K562 (cell line): Measurements from ENCODE around the gene STUB1. TPM values are rescaled to one million over a fixed set of nuclear protein-coding genes. Genes with fewer than 3 reads are reported as not detected.

Source experiments
- ASH1L ChIP-seq: fragments of 450-650 bp; IDR thresholded peaks from 2 replicates; pipeline ENCODE4 v1.6.1; 2018; ENCODE audit warnings: borderline replicate concordance, mild to moderate bottlenecking, low read depth; ENCODE audit not compliant: partially characterized antibody
- CBFB ChIP-seq: sonication (generic); formaldehyde crosslinking; IDR thresholded peaks from 2 replicates; pipeline ENCODE4 v1.4.0; 2020; ENCODE audit warnings: mild to moderate bottlenecking, missing genetic modification reagents
- EGR1 ChIP-seq: fragments of 450-650 bp; conservative IDR thresholded peaks from 2 replicates; pipeline ENCODE4 v1.6.1; 2017; ENCODE audit warnings: mild to moderate bottlenecking
- ERF ChIP-seq: fragments of 450-650 bp; formaldehyde crosslinking; IDR thresholded peaks from 2 replicates; pipeline ENCODE4 v1.4.0; 2020; ENCODE audit warnings: mild to moderate bottlenecking, mixed read lengths
- FOXK1 ChIP-seq: sonication (generic); formaldehyde crosslinking; IDR thresholded peaks from 2 replicates; pipeline ENCODE4 v1.8.0; 2022; ENCODE audit warnings: missing genetic modification reagents, mild to moderate bottlenecking, borderline replicate concordance
- GATA2 ChIP-seq: sonication (generic); formaldehyde crosslinking; IDR thresholded peaks from 2 replicates; pipeline ENCODE4 v1.4.0; 2020; ENCODE audit warnings: mild to moderate bottlenecking, missing genetic modification reagents
- HMGN3 ChIP-seq: IDR thresholded peaks from 2 replicates; pipeline ENCODE4 v1.6.1; 2011; ENCODE audit warnings: borderline replicate concordance, low read depth, mild to moderate bottlenecking, mixed read lengths, low read length; ENCODE audit not compliant: insufficient read length; ENCODE audit errors: extremely low read depth
- KAT8 ChIP-seq: fragments of 450-650 bp; IDR thresholded peaks from 2 replicates; pipeline ENCODE4 v1.6.1; 2016; ENCODE audit warnings: low read depth, mild to moderate bottlenecking
- SMARCB1 ChIP-seq: IDR thresholded peaks from 2 replicates; pipeline ENCODE4 v1.6.1; 2011; ENCODE audit warnings: improper control_type of control experiment, low read depth; ENCODE audit not compliant: insufficient read length
- SNRNP70 ChIP-seq: fragments of 200-400 bp; formaldehyde crosslinking; optimal IDR thresholded peaks from 2 replicates; pipeline ENCODE3; 2017; ENCODE audit warnings: low read depth, low read length
- SUPT5H ChIP-seq: fragments of 450-650 bp; IDR thresholded peaks from 2 replicates; pipeline ENCODE4 v1.6.1; 2016
- ZBTB17 ChIP-seq: fragments of 450-650 bp; formaldehyde crosslinking; IDR thresholded peaks from 2 replicates; pipeline ENCODE4 v1.4.0; 2020; ENCODE audit warnings: mild to moderate bottlenecking
- ZBTB8A ChIP-seq: fragments of 450-650 bp; IDR thresholded peaks from 2 replicates; pipeline ENCODE4 v1.6.1; 2018; ENCODE audit warnings: mild to moderate bottlenecking, moderate library complexity; ENCODE audit not compliant: partially characterized antibody
- ZNF12 ChIP-seq: sonication (generic); formaldehyde crosslinking; IDR thresholded peaks from 2 replicates; pipeline ENCODE4 v1.4.0; 2020; ENCODE audit warnings: mild to moderate bottlenecking, missing genetic modification reagents
- ZNF263 ChIP-seq: sonication (generic); formaldehyde crosslinking; IDR thresholded peaks from 2 replicates; pipeline ENCODE4 v1.8.0; 2022; ENCODE audit warnings: mild to moderate bottlenecking, missing genetic modification reagents, borderline replicate concordance
- ZNF695 ChIP-seq: fragments of 450-650 bp; formaldehyde crosslinking; IDR thresholded peaks from 2 replicates; pipeline ENCODE4 v1.4.0; 2020; ENCODE audit warnings: mild to moderate bottlenecking, moderate library complexity
- polyA plus RNA-seq, 8 experiments: library from polyadenylated mRNA; depleted of rRNA in 4 of 8; stranded (reverse) in 5 of 8; unstranded in 3 of 8; fragments of >200 nt; fragmentation: Nextera tagmentation in 2 of 8; fragmentation: Illumina TruSeq in 1 of 8; extraction: Ambion mirVana in 2 of 8; extraction: Trizol in 1 of 8; gene quantifications; 2 replicates each; pipeline versions ENCODE4 v1.2.1 to v1.2.3, GENCODE V29; 2011 to 2014; ENCODE audit warnings: inconsistent platforms in 1 of 8, missing spikeins in 1 of 8
- total RNA-seq, 7 experiments: library from RNA; depleted of rRNA in 6 of 7; stranded (reverse); fragments of >200 nt in 6 of 7; fragmentation: Illumina TruSeq in 2 of 7; extraction: Trizol in 2 of 7; gene quantifications; 2 replicates each; pipeline versions ENCODE4 v1.2.1 to v1.2.3, GENCODE V29; 2011 to 2021; ENCODE audit warnings: low replicate concordance in 1 of 7
- TF ChIP-seq, protein P1 (sequence below): sonication (generic); formaldehyde crosslinking; IDR thresholded peaks from 2 replicates; pipeline ENCODE4 v1.8.0; 2022; ENCODE audit warnings: missing genetic modification reagents, mild to moderate bottlenecking, moderate library complexity, borderline replicate concordance
- TF ChIP-seq, protein P2 (sequence below): fragments of 450-650 bp; formaldehyde crosslinking; conservative IDR thresholded peaks from 2 replicates; pipeline ENCODE4 v1.4.0; 2022; ENCODE audit warnings: mild to moderate bottlenecking, missing genetic modification characterization
- TF ChIP-seq, protein P3 (sequence below): fragments of 250-450 bp; sonication (Bioruptor Pico); IDR thresholded peaks from 2 replicates; pipeline ENCODE4 v1.5.0; 2020; ENCODE audit warnings: mild to moderate bottlenecking
- TF ChIP-seq, protein P4 (sequence below), 3 experiments: IDR thresholded peaks in 2 of 3; conservative IDR thresholded peaks in 1 of 3; 2 replicates each; pipeline ENCODE4 v1.5.1; 2011 to 2012; ENCODE audit warnings: low read length in 3 of 3, mild to moderate bottlenecking in 3 of 3, control low read depth in 2 of 3, improper control_type of control experiment in 1 of 3, inconsistent platforms in 1 of 3, low read depth in 1 of 3, mixed read lengths in 1 of 3, moderate library complexity in 1 of 3; ENCODE audit not compliant: insufficient read depth in 2 of 3
- TF ChIP-seq, protein P5 (sequence below): fragments of 450-650 bp; formaldehyde crosslinking; IDR thresholded peaks from 2 replicates; pipeline ENCODE4 v1.4.0; 2020; ENCODE audit warnings: mild to moderate bottlenecking, moderate library complexity

The STUB1 gene
- total and polyA plus RNA-seq, 9 of the 15 experiments (the other 6 are each of a cell fraction or from before 2014, with no cell fraction given) = 10.6 to 251 (median 152) TPM

DNA sequence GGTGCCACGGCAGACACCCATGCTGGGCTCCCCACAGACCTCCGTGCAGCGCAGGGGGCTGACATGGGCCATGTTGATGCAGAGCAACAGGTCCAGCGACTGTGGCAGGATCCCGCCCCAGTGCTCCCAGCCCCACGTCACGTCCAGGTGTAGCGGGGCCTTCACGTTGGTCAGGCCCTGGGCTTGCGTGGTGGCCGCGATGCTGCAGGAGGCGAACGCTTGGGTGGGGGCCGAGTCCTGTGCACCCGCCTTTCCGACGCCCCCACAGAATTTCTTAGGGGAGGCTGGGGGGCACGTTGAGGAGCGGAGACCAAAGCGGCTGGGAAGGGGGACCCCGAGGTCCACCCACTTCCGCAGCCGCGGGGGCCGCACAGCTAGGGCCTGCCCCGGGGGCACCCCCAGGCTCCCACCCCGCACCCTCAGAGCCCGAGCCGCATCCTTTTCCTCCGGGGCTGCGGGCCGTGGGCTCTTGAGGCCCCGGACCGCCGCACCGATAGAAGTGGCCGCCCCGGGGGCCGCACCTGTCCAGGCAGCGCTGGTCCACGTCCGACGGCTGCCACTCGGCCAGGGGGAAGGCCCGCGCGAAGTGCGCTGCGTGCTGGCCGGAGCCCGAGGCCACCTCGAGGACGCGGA is 44.5 kb upstream of the STUB1 start (continued):
- TF ChIP-seq ERF (CRISPR knock-in tag) (0 out of 2 replicates have a peak, but pooled peaks have one; percentile 55), SMARCB1 (no peak), ASH1L (no peak), HMGN3 (no peak), CBFB (CRISPR knock-in tag) (peak; percentile 25; the same call in 1 of the 2 replicates), FOXK1 (CRISPR knock-in tag) (no peak), KAT8 (no peak), GATA2 (CRISPR knock-in tag) (no peak), SNRNP70 (no peak), EGR1 (no peak), ZNF12 (peak; percentile 88; the same call in 1 of the 2 replicates), ZBTB8A (no peak), ZBTB17 (CRISPR knock-in tag) (0 out of 2 replicates have a peak, but pooled peaks have one; percentile 42), ZNF695 (CRISPR knock-in tag) (no peak), ZNF263 (CRISPR knock-in tag) (no peak; the same call in 1 of the 2 replicates), SUPT5H (0 out of 2 replicates have a peak, but pooled peaks have one; percentile 60)
- TF ChIP-seq, protein P1, sequence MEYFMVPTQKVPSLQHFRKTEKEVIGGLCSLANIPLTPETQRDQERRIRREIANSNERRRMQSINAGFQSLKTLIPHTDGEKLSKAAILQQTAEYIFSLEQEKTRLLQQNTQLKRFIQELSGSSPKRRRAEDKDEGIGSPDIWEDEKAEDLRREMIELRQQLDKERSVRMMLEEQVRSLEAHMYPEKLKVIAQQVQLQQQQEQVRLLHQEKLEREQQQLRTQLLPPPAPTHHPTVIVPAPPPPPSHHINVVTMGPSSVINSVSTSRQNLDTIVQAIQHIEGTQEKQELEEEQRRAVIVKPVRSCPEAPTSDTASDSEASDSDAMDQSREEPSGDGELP = 0 out of 2 replicates have a peak, but pooled peaks have one; percentile 5
- TF ChIP-seq, protein P2, sequence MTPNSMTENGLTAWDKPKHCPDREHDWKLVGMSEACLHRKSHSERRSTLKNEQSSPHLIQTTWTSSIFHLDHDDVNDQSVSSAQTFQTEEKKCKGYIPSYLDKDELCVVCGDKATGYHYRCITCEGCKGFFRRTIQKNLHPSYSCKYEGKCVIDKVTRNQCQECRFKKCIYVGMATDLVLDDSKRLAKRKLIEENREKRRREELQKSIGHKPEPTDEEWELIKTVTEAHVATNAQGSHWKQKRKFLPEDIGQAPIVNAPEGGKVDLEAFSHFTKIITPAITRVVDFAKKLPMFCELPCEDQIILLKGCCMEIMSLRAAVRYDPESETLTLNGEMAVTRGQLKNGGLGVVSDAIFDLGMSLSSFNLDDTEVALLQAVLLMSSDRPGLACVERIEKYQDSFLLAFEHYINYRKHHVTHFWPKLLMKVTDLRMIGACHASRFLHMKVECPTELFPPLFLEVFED (CRISPR knock-in tag) = no peak
- TF ChIP-seq, protein P3, sequence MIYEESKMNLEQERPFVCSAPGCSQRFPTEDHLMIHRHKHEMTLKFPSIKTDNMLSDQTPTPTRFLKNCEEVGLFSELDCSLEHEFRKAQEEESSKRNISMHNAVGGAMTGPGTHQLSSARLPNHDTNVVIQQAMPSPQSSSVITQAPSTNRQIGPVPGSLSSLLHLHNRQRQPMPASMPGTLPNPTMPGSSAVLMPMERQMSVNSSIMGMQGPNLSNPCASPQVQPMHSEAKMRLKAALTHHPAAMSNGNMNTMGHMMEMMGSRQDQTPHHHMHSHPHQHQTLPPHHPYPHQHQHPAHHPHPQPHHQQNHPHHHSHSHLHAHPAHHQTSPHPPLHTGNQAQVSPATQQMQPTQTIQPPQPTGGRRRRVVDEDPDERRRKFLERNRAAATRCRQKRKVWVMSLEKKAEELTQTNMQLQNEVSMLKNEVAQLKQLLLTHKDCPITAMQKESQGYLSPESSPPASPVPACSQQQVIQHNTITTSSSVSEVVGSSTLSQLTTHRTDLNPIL (CRISPR knock-in tag) = no peak
- TF ChIP-seq, protein P4, sequence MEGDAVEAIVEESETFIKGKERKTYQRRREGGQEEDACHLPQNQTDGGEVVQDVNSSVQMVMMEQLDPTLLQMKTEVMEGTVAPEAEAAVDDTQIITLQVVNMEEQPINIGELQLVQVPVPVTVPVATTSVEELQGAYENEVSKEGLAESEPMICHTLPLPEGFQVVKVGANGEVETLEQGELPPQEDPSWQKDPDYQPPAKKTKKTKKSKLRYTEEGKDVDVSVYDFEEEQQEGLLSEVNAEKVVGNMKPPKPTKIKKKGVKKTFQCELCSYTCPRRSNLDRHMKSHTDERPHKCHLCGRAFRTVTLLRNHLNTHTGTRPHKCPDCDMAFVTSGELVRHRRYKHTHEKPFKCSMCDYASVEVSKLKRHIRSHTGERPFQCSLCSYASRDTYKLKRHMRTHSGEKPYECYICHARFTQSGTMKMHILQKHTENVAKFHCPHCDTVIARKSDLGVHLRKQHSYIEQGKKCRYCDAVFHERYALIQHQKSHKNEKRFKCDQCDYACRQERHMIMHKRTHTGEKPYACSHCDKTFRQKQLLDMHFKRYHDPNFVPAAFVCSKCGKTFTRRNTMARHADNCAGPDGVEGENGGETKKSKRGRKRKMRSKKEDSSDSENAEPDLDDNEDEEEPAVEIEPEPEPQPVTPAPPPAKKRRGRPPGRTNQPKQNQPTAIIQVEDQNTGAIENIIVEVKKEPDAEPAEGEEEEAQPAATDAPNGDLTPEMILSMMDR (IDR thresholded peaks at IDR 0.05 in 2 of 3, conservative IDR thresholded peaks at IDR 0.05 in 1 of 3; ENCODE audit: insufficient read depth in 2 of 3, low read depth in 1 of 3, low read length in 3 of 3) = no peak
- TF ChIP-seq, protein P5, sequence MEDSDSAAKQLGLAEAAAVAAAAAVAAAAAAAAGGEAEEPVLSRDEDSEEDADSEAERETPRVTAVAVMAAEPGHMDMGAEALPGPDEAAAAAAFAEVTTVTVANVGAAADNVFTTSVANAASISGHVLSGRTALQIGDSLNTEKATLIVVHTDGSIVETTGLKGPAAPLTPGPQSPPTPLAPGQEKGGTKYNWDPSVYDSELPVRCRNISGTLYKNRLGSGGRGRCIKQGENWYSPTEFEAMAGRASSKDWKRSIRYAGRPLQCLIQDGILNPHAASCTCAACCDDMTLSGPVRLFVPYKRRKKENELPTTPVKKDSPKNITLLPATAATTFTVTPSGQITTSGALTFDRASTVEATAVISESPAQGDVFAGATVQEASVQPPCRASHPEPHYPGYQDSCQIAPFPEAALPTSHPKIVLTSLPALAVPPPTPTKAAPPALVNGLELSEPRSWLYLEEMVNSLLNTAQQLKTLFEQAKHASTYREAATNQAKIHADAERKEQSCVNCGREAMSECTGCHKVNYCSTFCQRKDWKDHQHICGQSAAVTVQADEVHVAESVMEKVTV (CRISPR knock-in tag) = 0 out of 2 replicates have a peak, but pooled peaks have one; percentile 25
